Kidney (tissue), 14 donors: ENCODE data around the gene GPATCH2. TPM values are rescaled to one million over a fixed set of nuclear protein-coding genes. Genes with fewer than 3 reads are reported as not detected.

Source experiments
- DNase-seq, 5 donors: peaks; one replicate each; pipeline ENCODE4 v3.0.0-alpha.2; 2013 to 2020
- FAIRE-seq: peaks from 2 replicates; lab custom pipeline; 2012; peaks lifted over from hg19 to GRCh38; lab: Jason Lieb, UNC
- H3K27ac ChIP-seq, 2 donors: one replicate each; pipeline ENCODE4 v1.7.0; 2013; ENCODE audit warnings: low read depth in 2 of 2, low read length in 2 of 2, inconsistent platforms in 1 of 2
- H3K27me3 ChIP-seq: one replicate; pipeline ENCODE4 v1.7.1; 2013; ENCODE audit warnings: low read length, inconsistent platforms; ENCODE audit not compliant: control insufficient read depth, insufficient read depth
- H3K36me3 ChIP-seq, 3 donors: one replicate each; pipeline versions ENCODE4 v1.7.0 to v1.7.1; 2013; ENCODE audit warnings: low read length in 3 of 3, control low read depth in 1 of 3, inconsistent platforms in 1 of 3; ENCODE audit not compliant: insufficient read depth in 3 of 3, control insufficient read depth in 2 of 3
- H3K4me1 ChIP-seq, 3 donors: one replicate each; pipeline versions ENCODE4 v1.7.0 to v1.7.1; 2013; ENCODE audit warnings: low read length in 3 of 3, inconsistent platforms in 1 of 3, low read depth in 1 of 3; ENCODE audit not compliant: control insufficient read depth in 2 of 3, insufficient read depth in 2 of 3
- H3K4me3 ChIP-seq, 3 donors: one replicate each; pipeline versions ENCODE4 v1.7.0 to v1.8.1; 2013; ENCODE audit warnings: low read length in 3 of 3, control low read depth in 1 of 3, inconsistent platforms in 1 of 3
- H3K9ac ChIP-seq, 3 donors: one replicate each; pipeline versions ENCODE4 v1.7.0 to v1.7.1; 2013; ENCODE audit warnings: low read length in 3 of 3, control low read depth in 1 of 3, inconsistent platforms in 1 of 3
- H3K9me3 ChIP-seq, 3 donors: one replicate each; pipeline versions ENCODE4 v1.7.0 to v1.7.1; 2013; ENCODE audit warnings: low read length in 3 of 3, control low read depth in 1 of 3, inconsistent platforms in 1 of 3; ENCODE audit not compliant: control insufficient read depth in 2 of 3, insufficient read depth in 1 of 3
- intact Hi-C: fragments of 100-400 bp; cut with DNase I; formaldehyde crosslinking; loops from one replicate; pipeline ENCODE4 v1.11.1; 2022
- polyA plus RNA-seq: library from polyadenylated mRNA; stranded (reverse); fragments of 350-450 nt; fragmentation: Illumina TruSeq; extraction: RNeasy Lipid Tissue Mini Kit (QIAGEN cat#74804); gene quantifications from one replicate; pipeline ENCODE4 v1.2.3, GENCODE V29; 2014; ENCODE audit warnings: low read depth, low replicate concordance; ENCODE audit not compliant: insufficient read depth
- total RNA-seq: library from RNA; stranded (reverse); fragmentation: NEBNext Ultra II Directional; extraction: Animal tissue kit (Norgen Biotek cat#: 25700); gene quantifications from one replicate; pipeline ENCODE4 v1.2.1, GENCODE V29; 2021
- TF ChIP-seq, protein P1 (sequence below): IDR thresholded peaks from 3 replicates; pipeline ENCODE4 v1.5.1; 2012; ENCODE audit warnings: mild to moderate bottlenecking, moderate library complexity, borderline replicate concordance; ENCODE audit not compliant: insufficient read depth; ENCODE audit errors: extremely low read depth
- donor health status: control.
- donor health status: control.
- donor health status: control.
- donor health status: control.
- donor health status: control.
- donor health status: DM: yes; HTN: yes; CAD: no.
- donor health status: Normal renal cell carcinoma (clear cell type).

The GPATCH2 gene
- total and polyA plus RNA-seq, 2 donors from 2014 or later = 3.9 to 18.7 TPM

DNA sequence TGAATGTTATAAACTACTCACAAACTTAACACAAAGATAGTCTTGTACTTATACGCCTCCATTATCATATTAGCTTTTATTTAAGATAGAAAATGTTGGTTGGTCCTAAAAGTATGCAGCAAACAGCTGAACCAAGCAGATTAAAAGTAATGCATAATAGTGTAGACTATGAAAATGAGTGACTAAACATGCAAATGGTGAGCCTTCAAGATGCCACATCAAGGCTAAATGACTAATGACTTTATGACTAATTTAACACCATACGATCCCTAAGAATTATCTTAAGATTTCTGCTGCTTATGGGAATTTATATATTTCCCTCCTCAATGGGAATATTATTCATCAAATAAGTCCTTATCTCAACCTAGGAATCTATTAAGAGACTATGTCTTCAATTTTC is 4.6 kb downstream of the GPATCH2 start:
- no peak for FAIRE-seq

DNA sequence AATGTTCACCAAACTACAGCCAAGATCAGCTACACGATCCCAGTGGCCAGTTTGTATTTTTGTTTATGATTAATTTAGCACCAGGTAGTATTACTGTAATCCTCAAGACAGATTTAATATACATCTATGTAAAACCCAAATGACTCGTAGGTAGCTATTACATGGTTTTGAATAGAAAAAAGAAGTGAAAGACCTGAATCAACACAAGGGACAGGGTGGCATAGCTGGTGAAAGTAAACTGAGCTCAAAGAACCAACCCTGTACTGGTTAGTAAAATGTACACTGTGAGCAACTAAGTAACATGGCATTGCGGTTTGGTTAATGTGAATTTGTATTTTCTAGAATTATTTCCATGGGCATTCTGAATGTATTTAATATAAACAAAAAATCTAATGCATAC is 8.8 kb downstream of the GPATCH2 start:
- Histone ChIP-seq H3K9ac (no peak overlapping the region), H3K36me3 (peaks cover 0 to 4% (median 0%) of the 10 kb centered on the region in 3 donors), H3K4me3 (no peak overlapping the region), H3K27me3 (no peaks in the 10 kb centered on the region), H3K27ac (no peak overlapping the region), H3K4me1 (no peaks in the 10 kb centered on the region), H3K9me3 (no peaks in the 10 kb centered on the region)
- intact Hi-C loops = no loop called here
- DNase-seq (no peak), FAIRE-seq (no peak)
- TF ChIP-seq, protein P1, sequence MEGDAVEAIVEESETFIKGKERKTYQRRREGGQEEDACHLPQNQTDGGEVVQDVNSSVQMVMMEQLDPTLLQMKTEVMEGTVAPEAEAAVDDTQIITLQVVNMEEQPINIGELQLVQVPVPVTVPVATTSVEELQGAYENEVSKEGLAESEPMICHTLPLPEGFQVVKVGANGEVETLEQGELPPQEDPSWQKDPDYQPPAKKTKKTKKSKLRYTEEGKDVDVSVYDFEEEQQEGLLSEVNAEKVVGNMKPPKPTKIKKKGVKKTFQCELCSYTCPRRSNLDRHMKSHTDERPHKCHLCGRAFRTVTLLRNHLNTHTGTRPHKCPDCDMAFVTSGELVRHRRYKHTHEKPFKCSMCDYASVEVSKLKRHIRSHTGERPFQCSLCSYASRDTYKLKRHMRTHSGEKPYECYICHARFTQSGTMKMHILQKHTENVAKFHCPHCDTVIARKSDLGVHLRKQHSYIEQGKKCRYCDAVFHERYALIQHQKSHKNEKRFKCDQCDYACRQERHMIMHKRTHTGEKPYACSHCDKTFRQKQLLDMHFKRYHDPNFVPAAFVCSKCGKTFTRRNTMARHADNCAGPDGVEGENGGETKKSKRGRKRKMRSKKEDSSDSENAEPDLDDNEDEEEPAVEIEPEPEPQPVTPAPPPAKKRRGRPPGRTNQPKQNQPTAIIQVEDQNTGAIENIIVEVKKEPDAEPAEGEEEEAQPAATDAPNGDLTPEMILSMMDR = no peak

More for the DNA sequence above, 4.6 kb downstream of the GPATCH2 start:
- Histone ChIP-seq H3K9ac (no peak overlapping the region), H3K36me3 (no peaks in the 10 kb centered on the region), H3K9me3 (no peaks in the 10 kb centered on the region), H3K27me3 (no peaks in the 10 kb centered on the region), H3K27ac (no peak overlapping the region), H3K4me3 (no peak overlapping the region), H3K4me1 (peaks cover 0 to 8% (median 5%) of the 10 kb centered on the region in 3 donors)
- TF ChIP-seq, protein P1 = no peak
- intact Hi-C loops = no loop called here
- DNase-seq = no peak

DNA sequence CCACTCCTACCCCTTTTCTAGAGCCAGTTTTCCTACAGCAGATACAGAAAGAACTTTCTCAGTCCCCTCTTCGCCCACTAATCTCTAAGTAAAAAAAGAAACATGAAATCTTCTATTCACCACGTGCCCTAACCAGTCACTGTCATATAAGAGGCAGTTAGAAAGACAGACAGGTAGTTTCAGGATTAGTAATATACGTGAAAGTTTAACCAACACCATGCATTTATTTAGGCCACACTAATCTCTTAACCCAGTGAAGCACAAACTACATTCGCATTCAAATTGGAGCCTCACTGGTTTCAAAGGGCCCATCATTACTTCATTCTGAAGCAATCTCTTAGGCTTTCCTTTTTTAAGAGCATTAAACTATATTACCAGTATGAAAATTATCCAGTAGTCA is 10.1 kb downstream of the GPATCH2 start:
- TF ChIP-seq, protein P1 = no peak
- Histone ChIP-seq H3K27ac (no peak overlapping the region), H3K4me1 (no peaks in the 10 kb centered on the region), H3K9me3 (no peaks in the 10 kb centered on the region), H3K27me3 (no peaks in the 10 kb centered on the region), H3K9ac (no peak overlapping the region), H3K36me3 (peaks cover 0 to 4% (median 0%) of the 10 kb centered on the region in 3 donors), H3K4me3 (no peak overlapping the region)
- FAIRE-seq (no peak), DNase-seq (peak in 1 of 5 donors; percentile 2)
- intact Hi-C loops = no loop called here

DNA sequence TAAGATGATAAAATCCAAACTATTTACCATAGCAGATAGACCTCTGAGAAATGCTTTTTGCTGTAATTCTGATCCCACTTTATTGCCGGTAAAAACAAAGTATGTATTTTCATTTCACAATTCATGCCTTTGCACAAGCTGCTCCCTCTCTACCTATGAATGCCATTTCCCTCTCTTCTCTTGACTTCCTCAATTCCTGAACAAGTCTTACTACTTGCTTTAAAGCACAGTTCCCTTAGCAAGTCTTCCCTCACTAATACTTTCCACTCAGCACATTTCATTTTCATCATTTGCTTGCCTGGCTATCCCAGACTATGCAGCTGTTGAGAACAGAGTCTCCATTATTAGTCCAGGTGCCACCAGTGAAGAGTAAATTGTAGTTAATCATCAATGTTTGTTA is 13.8 kb downstream of the GPATCH2 start:
- no peak overlapping the region for H3K9ac ChIP-seq
- no peaks in the 10 kb centered on the region for H3K4me1 ChIP-seq
- FAIRE-seq (no peak), DNase-seq (no peak)
- intact Hi-C loops = no loop called here
- H3K27me3 ChIP-seq = no peaks in the 10 kb centered on the region
- H3K27ac ChIP-seq = no peak overlapping the region
- H3K9me3 ChIP-seq = no peaks in the 10 kb centered on the region
- TF ChIP-seq, protein P1 = no peak
- no peak overlapping the region for H3K4me3 ChIP-seq
- peaks cover 0 to 9% (median 2%) of the 10 kb centered on the region in 3 donors for H3K36me3 ChIP-seq
